Ectodermal cell (in vitro differentiated cells): ENCODE data around the gene DNAJB11.
"Not testable (repeated sequence)": the region's sequence is repeated elsewhere in the genome, so short reads cannot be mapped to it uniquely, and the experiment has no call there.

Source experiments
- H3K27ac ChIP-seq: 2 replicates; pipeline ENCODE4 v1.7.0; 2013; ENCODE audit warnings: mild to moderate bottlenecking, low read depth, low read length; ENCODE audit not compliant: insufficient read depth, poor library complexity, severe bottlenecking
- H3K27me3 ChIP-seq: 2 replicates; pipeline ENCODE4 v1.7.0; 2013; ENCODE audit warnings: mild to moderate bottlenecking, low read length; ENCODE audit not compliant: insufficient read depth, control insufficient read depth, poor library complexity, severe bottlenecking
- H3K36me3 ChIP-seq: one replicate; pipeline ENCODE4 v1.7.0; 2013; ENCODE audit warnings: low read length; ENCODE audit not compliant: control insufficient read depth, insufficient read depth
- H3K4me1 ChIP-seq: one replicate; pipeline ENCODE4 v1.7.0; 2013; ENCODE audit warnings: low read length; ENCODE audit not compliant: control insufficient read depth, insufficient read depth
- H3K4me3 ChIP-seq: 2 replicates; pipeline ENCODE4 v1.7.0; 2013; ENCODE audit warnings: low read depth, low read length, control low read depth; ENCODE audit not compliant: insufficient read depth
- H3K9me3 ChIP-seq: 2 replicates; pipeline ENCODE4 v1.7.0; 2013; ENCODE audit warnings: mild to moderate bottlenecking, low read length, moderate library complexity; ENCODE audit not compliant: control insufficient read depth
- WGBS, 2 experiments: methylation state at CpG; one replicate each; pipeline ENCODE4 v1.1.7; 2013; ENCODE audit warnings: missing lambda C conversion rate in 2 of 2; 5-methylcytosine and 5-hydroxymethylcytosine counted together

The DNAJB11 gene

GRCh38 chr3:186582541-186582940, 12.0 kb downstream of the DNAJB11 start:
- peaks cover 27% of the 10 kb centered on the region for H3K36me3 ChIP-seq
- H3K9me3 ChIP-seq = no peaks in the 10 kb centered on the region
- H3K4me1 ChIP-seq = no peaks in the 10 kb centered on the region
- H3K27me3 ChIP-seq = no peaks in the 10 kb centered on the region
- 95 to 96% methylated on average over 6 of the region's 6 CpGs for WGBS, 2 experiments
- no peak overlapping the region for H3K4me3 ChIP-seq
- no peak overlapping the region for H3K27ac ChIP-seq

GRCh38 chr3:186583831-186584230, 13.3 kb downstream of the DNAJB11 start:
- Histone ChIP-seq H3K27ac (no peak overlapping the region), H3K4me3 (no peak overlapping the region), H3K4me1 (no peaks in the 10 kb centered on the region), H3K27me3 (no peaks in the 10 kb centered on the region), H3K36me3 (peaks cover 26% of the 10 kb centered on the region), H3K9me3 (no peaks in the 10 kb centered on the region)
- WGBS, 2 experiments = 88 to 92% methylated on average over 4 to 5 of the region's 5 CpGs

- not testable (repeated sequence) for H3K27me3 ChIP-seq, H3K4me1 ChIP-seq, H3K9me3 ChIP-seq, H3K4me3 ChIP-seq, H3K27ac ChIP-seq
- H3K36me3 ChIP-seq = peaks cover 22% of the 10 kb centered on the region
- 84 to 85% methylated on average over 9 of the region's 9 CpGs for WGBS, 2 experiments
Observed at GRCh38 chr3:186586245-186586644, 15.7 kb downstream of the DNAJB11 start.

- peaks cover 19% of the 10 kb centered on the region for H3K36me3 ChIP-seq
- H3K4me1 ChIP-seq = no peaks in the 10 kb centered on the region
- H3K27me3 ChIP-seq = no peaks in the 10 kb centered on the region
- H3K9me3 ChIP-seq = no peaks in the 10 kb centered on the region
- H3K27ac ChIP-seq = no peak overlapping the region
- no peak overlapping the region for H3K4me3 ChIP-seq
Observed at GRCh38 chr3:186587183-186587582, 16.7 kb downstream of the DNAJB11 start.

- Histone ChIP-seq H3K27ac (no peak overlapping the region), H3K4me3 (no peak overlapping the region), H3K36me3 (peaks cover 13% of the 10 kb centered on the region), H3K9me3 (no peaks in the 10 kb centered on the region), H3K4me1 (no peaks in the 10 kb centered on the region), H3K27me3 (no peaks in the 10 kb centered on the region)
- WGBS, 2 experiments = 81 to 82% methylated on average over 2 of the region's 2 CpGs
Observed at GRCh38 chr3:186588632-186589031, 18.1 kb downstream of the DNAJB11 start.

- no peak overlapping the region for H3K27ac ChIP-seq
- 33 to 61% methylated on average over 1 to 3 of the region's 3 CpGs for WGBS, 2 experiments
- no peaks in the 10 kb centered on the region for H3K4me1 ChIP-seq
- H3K27me3 ChIP-seq = no peaks in the 10 kb centered on the region
- H3K36me3 ChIP-seq = peaks cover 8% of the 10 kb centered on the region
- no peak overlapping the region for H3K4me3 ChIP-seq
- H3K9me3 ChIP-seq = no peaks in the 10 kb centered on the region
Observed at GRCh38 chr3:186589121-186589520, 18.6 kb downstream of the DNAJB11 start.

- Histone ChIP-seq H3K36me3 (peaks cover 4% of the 10 kb centered on the region), H3K9me3 (no peaks in the 10 kb centered on the region), H3K4me3 (no peak overlapping the region), H3K27ac (no peak overlapping the region), H3K4me1 (no peaks in the 10 kb centered on the region), H3K27me3 (no peaks in the 10 kb centered on the region)
- 87 to 90% methylated on average over 5 of the region's 5 CpGs for WGBS, 2 experiments
Observed at GRCh38 chr3:186589856-186590579, 19.5 kb downstream of the DNAJB11 start.

GRCh38 chr3:186590580-186591295, 20.2 kb downstream of the DNAJB11 start:
- peaks cover 3% of the 10 kb centered on the region for H3K36me3 ChIP-seq
- no peaks in the 10 kb centered on the region for H3K9me3 ChIP-seq
- H3K4me1 ChIP-seq = no peaks in the 10 kb centered on the region
- no peak overlapping the region for H3K27ac ChIP-seq
- 89 to 90% methylated on average over 7 of the region's 7 CpGs for WGBS, 2 experiments
- H3K27me3 ChIP-seq = no peaks in the 10 kb centered on the region
- no peak overlapping the region for H3K4me3 ChIP-seq

GRCh38 chr3:186592682-186593081, 22.2 kb downstream of the DNAJB11 start:
- no peaks in the 10 kb centered on the region for H3K9me3 ChIP-seq
- WGBS, 2 experiments = 94 to 95% methylated on average over 4 of the region's 4 CpGs
- no peaks in the 10 kb centered on the region for H3K36me3 ChIP-seq
- no peak overlapping the region for H3K4me3 ChIP-seq
- H3K27ac ChIP-seq = no peak overlapping the region
- no peaks in the 10 kb centered on the region for H3K4me1 ChIP-seq
- H3K27me3 ChIP-seq = no peaks in the 10 kb centered on the region

- WGBS, 2 experiments = 90 to 94% methylated on average over 3 of the region's 3 CpGs
- H3K27me3 ChIP-seq = no peaks in the 10 kb centered on the region
- H3K4me1 ChIP-seq = no peaks in the 10 kb centered on the region
- H3K27ac ChIP-seq = no peak overlapping the region
- no peaks in the 10 kb centered on the region for H3K36me3 ChIP-seq
- H3K9me3 ChIP-seq = no peaks in the 10 kb centered on the region
- no peak overlapping the region for H3K4me3 ChIP-seq
Observed at GRCh38 chr3:186593862-186594261, 23.3 kb downstream of the DNAJB11 start.
